Amniotic epithelial cell (primary cell): ENCODE data around the gene LBR.
A peak's percentile ranks its signal among the peaks of the same experiment; 100 is the strongest.
"Not testable (repeated sequence)": the region's sequence is repeated elsewhere in the genome, so short reads cannot be mapped to it uniquely, and the experiment has no call there.

Experiments used
- DNase-seq: peaks from one replicate; pipeline ENCODE4 v3.0.0-alpha.2; 2010; ENCODE audit warnings: low read depth

The LBR gene

DNA sequence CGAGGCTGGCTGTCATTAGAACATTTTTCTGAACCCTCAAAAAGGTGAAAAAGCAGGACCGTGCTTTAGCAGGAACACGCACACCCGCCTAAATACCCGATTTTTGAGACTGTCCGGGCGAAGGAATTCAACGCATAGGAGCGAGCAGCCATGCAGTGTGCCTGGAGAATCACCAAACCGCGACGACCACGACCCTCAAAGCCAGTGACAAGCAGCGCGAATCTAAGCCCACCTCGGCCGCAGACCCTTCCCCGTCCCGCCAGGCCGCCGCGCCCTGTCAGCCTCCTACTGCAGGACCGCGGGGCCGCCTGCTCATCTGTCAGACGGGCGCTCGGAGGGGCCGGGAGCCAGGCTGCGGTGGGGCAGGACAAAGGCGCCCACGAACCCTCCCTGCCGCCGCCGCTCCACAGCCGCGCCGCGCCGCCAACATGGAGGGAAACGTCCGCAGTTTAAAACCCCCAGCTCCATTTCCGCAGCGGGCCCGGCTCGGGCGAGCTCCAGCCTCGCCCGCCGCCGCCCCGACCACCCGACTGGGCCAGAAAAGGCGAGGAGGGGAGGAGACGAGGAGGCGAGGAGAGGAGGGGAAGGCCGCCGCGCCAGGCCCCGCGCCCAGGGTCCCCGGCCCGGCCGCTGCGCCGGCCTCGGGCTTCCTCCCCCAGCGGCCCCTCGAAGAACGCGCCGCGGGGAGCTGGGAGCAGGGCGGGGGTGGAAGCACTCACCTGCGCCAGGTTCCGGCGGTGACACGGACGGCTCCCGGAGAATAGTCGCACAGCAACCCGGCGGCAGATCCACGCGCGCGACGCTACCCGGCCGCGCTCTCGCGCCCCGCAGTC, at the start of gene LBR:
Gene LBR, minus strand, starts transcription at position 804 of the 833 bp plus-strand sequence. CDS start 3,963 bp downstream, outside the sequence.
- no peak for DNase-seq

DNA sequence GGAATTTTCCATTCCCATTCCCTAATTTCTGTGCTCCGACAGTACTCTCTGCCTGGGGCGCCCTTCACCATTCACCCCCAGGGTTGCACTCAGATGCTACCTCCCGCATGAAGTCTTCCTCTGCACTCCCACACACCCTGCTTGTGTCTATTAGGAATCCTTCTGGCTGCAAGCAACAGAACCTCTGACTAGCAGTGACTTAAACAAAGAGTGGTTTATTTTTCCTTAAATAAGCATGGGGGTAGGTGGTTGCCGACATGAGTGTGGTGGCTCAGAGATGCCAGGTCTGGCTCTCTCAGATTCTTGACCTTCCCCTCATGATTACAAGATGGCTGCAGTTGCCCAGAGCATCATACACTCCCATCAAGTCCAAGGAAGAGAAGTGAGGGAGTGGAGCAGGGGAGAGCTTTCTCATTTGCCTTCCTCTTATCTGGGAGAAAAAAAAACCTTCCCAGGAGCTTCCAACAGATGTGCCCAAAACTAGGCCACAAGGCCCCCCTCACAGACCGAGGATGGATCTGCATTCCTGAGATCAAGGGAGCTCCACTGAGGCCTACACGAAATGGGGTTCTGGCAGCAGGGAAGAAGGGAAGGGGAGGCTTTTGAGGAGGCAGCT, 49.6 kb upstream of the LBR start:
- DNase-seq = no peak

DNA sequence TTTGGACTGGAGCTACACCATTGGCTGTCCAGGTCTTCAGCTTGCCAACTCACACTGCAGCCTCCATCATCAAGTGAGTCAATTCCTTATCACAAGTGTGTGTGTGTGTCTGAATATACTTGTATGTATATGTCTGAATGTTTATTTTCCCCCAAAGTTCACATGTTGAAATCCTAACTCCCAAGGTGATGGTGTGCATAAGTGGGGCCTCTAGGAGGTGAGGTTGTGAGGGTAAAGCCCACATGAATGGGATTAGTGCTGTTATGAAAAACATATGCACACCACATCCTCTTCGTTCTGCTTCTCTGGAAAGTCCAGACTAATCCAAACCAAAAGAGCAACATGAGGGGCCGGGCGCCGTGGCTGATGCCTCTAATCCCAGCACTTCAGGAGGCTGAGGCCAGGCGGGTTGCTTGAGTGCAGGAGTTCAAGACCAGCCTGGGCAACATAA, 48.7 kb upstream of the LBR start:
- peak; percentile 37 for DNase-seq

GRCh38 chr1:225476100-225476511, 48.3 kb upstream of the LBR start:
- no peak for DNase-seq

DNA sequence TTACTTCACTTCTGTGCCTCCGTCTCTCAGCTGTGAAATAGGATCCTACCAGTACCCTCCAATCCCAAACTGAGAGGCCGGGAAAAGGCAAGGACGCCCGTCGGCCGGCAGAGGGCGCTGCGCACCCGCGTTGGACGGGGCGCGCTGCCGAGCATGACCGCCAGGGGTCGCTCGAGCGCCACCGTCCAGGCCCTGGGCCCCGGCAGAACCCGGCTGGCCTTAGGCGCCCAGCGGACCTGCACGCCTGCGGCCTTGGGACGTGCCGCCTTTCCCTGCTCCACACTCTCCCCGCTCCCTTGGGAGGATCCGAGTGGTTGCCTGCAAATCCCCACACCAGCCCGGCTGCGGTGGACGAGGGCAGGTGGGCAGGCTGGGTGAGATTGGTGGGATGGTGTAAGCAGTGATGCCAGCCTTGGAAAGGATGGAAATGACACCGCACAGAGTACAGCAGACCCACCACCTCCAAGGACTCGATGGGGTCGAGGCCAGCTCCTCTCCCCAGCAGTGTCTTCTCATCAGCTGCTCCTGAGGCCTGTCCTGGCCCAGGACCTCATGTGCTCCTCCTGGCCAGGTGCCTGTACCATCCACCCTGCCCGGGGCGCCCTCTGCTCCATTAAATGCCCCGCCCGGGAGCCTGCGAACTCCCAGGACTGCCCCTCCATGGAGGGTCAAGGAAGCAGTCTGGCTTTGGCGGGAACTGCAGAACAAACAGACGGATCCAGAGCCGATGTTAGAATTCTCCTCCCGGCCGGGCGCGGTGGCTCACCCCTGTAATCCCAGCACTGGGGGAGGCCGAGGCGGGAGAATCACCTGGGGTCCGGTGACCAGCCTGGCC, 47.4 kb upstream of the LBR start:
- DNase-seq = peak; percentile 39

GRCh38 chr1:225474439-225474985, 46.7 kb upstream of the LBR start:
- no peak for DNase-seq

DNA sequence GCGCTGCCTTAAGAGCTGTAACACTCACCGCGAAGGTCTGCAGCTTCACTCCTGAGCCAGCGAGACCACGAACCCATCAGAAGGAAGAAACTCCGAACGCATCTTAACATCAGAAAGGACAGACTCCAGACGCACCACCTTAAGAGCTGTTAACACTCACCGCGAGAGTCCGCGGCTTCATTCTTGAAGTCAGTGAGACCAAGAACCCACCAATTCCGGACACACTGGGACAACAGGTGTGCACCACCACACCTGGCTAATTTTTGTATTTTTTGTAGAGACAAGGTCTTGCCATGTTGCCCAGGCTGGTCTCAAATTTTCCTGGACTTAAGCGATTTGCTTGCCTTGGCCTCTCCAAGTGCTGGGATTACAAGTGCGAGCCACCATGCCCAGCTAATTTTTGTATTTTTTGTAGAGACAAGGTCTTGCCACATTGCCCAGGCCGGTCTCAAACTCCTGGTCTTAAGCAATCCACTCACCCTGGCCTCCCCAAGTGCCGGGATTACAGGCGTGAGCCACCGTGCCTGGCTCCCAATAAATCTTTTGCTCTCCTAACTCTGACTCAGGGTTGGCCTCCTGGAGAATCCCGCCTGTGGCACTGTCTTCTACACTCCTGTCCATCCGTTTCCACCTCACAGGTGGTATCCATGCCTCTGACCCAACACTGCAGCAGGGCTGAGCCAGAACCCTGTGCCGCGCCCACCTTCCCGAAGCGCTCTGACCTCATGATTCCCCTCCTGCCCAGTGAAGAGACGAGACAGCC, 46.0 kb upstream of the LBR start:
- not testable (repeated sequence) for DNase-seq

GRCh38 chr1:225473266-225473665, 45.4 kb upstream of the LBR start:
- not testable (repeated sequence) for DNase-seq

- DNase-seq = no peak
Measured at GRCh38 chr1:225471453-225472301, 43.8 kb upstream of the LBR start.

GRCh38 chr1:225471109-225471452, 43.2 kb upstream of the LBR start:
- no peak for DNase-seq

DNA sequence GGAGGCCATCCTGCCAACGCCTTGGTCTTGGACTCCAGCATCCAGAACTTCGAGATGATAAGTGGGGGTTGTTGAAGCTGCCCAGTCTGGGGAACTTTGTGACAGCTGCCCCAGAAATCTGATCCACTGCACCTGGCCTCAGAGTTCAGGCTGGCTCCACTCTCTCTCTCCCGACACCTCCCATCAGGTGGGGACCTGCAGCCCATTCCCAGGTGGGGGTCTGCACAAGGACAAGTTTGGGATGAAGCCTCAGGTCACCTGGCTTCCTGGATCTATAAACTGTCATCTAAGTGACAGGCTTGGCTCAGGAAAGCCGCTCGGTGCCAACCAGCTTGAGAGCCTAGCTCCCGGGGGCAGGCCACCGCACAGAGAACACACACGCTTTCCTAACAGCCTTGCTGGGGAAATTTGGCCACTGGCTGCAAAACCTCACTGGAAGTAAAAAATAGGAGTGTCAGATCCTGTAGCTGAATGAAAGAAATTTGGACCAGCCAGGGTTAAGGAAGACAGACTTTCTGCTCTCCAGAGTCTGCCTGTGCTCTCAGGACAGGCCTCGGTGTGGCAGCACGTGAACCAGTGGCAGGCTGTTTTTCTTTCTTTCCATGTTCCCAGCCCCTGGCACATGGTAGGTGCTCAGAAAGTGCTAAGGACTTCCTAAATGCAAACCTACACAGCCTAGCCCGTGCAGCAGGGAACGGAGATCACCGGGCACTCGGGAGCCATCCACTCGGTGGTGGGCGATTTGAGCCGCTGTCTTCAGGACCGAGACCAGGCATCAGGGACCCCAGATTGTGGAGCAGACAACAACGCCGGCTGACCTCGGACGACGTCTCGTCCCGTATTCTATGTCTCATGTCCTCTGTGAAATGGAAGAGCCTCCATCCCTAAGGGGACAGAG, 42.6 kb upstream of the LBR start:
- DNase-seq = no peak

- DNase-seq = no peak
Measured at GRCh38 chr1:225469051-225469450, 41.2 kb upstream of the LBR start.

GRCh38 chr1:225468270-225469020, 40.6 kb upstream of the LBR start:
- DNase-seq = no peak

GRCh38 chr1:225467193-225468020, 39.6 kb upstream of the LBR start:
- no peak for DNase-seq

DNA sequence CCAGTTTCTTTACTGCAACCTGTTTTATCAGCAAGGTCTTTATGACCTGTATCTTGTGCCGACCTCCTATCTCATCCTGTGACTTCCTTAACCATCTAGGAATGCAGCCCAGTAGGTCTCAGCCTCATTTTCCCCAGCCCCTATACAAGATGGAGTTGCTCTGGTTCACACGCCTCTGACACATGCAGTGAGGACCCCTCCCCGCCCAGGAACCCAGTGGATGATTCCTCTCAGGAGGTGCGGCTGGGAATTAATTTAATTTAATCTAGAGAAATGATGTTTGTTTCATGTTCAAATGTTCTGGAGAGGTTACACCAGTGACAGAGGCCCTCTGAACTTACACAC, 39.0 kb upstream of the LBR start:
- no peak for DNase-seq

DNA sequence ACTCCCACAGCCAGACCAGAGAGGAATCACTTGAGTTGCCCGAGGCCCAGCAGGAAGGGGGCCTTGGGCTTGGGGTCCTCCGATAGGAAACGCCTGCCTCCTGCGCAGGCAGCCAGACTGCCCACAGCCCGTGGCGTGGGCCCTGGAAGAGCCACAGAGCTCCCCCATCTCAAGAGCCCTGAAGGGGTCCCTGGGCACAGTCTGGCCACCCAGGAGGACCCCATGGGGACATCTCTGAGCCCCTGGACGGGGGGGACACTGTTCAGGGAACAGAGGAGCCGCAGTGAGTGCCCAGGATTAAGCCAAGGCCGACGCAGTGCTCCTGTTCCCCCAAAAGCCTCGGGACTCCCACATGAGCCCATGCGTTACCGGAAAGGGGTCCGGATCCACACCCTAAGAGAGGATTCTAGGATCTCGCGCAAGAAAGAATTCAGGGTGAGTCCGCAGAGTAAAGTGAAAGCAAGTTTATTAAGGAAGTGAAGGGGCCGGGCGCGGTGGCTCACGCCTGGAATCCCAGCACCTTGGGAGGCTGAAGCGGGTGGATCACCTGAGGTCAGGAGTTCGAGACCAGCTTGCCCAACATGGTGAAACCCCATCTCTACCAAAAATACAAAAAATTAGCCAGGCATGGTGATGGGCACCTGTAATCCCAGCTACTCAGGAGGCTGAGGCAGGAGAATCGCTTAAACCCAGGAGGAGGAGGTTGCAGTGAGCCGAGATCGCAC, 38.1 kb upstream of the LBR start:
- DNase-seq = no peak
